Activated T-helper 1 cell treated with Interleukin-2 at 50 U/mL for 16 hours (primary cell): ENCODE data around the gene GRK1.

Experiments
- DNase-seq: peaks from one replicate; pipeline ENCODE4 v3.0.0-alpha.2; 2020; ENCODE audit warnings: low read depth

GRK1 gene

DNA sequence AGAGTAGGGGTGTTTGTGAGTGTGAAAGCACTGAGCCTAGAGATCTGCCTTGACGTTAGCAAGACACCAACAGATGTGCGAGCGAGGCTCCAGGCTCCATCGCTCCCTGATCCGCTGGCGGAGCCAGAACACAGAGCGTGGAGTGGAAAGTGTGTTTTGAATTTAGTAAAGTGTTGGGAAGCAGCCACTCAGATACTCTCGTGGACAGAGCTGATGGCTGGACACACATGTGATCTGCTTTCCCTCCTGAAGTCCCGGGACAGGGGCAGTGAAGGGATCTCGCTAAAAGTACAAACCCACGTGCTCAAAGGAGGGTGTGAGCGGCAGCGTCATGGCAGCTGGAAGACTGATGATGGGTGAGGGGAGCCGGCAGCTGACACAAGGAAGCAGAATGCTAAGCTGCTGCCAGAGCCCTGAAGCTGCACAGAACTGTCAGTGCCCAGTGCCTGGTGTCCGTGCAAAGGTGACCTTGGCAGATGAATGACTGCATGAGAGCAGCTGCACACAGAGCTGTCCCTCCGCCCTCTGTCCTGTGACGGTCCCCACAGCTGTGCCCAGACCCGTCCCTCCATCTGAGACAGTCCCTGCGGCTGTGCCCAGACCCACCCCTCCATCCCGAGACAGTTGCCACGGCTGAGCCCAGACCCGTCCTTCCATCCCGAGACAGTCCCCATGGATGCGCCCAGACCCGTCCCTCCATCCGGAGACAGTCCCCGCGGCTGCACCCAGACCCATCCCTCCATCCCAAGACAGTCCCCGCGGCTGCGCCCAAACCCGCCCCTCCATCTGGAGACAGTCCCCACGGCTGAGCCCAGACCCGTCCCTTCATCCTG lies 62.4 kb downstream of the GRK1 start:
- DNase-seq, result no peak

DNA sequence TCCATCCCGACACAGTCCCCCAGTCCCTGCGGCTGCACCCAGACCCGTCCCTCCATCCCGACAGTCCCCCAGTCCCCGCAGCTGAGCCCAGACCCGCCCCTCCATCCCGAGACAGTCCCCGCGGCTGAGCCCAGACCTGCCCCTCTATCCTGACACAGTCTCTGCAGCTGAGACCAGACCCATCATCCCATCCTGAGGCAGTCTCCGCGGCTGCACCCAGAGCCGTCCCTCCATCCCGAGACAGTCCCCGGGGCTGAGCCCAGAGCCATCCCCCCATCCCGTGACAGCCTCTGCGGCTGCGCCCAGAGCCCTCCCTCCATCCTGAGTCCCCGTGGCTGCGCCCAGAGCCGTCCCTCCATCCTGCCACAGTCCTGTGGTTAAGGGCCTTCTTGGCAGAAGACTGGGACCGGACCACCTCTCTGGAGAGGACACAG lies 63.3 kb downstream of the GRK1 start:
- no peak for DNase-seq

DNA sequence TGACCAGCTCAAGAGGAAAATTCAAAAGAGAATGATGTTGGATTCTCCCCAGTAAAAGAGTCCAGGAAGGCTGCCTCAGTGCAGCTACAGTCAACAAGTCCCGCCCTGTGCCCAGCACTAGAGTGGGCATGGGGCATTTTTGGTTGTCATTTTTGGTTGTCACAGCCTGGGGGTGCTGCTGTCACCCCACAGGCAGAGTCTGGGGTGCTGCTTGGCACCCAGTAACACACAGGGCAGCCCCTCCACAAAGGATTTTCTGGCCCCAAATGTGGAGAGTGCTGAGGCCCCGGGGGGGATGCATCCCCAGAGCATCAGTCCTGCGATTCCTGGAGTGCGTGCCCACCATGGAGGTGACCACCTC lies 63.8 kb downstream of the GRK1 start:
- no peak for DNase-seq

DNA sequence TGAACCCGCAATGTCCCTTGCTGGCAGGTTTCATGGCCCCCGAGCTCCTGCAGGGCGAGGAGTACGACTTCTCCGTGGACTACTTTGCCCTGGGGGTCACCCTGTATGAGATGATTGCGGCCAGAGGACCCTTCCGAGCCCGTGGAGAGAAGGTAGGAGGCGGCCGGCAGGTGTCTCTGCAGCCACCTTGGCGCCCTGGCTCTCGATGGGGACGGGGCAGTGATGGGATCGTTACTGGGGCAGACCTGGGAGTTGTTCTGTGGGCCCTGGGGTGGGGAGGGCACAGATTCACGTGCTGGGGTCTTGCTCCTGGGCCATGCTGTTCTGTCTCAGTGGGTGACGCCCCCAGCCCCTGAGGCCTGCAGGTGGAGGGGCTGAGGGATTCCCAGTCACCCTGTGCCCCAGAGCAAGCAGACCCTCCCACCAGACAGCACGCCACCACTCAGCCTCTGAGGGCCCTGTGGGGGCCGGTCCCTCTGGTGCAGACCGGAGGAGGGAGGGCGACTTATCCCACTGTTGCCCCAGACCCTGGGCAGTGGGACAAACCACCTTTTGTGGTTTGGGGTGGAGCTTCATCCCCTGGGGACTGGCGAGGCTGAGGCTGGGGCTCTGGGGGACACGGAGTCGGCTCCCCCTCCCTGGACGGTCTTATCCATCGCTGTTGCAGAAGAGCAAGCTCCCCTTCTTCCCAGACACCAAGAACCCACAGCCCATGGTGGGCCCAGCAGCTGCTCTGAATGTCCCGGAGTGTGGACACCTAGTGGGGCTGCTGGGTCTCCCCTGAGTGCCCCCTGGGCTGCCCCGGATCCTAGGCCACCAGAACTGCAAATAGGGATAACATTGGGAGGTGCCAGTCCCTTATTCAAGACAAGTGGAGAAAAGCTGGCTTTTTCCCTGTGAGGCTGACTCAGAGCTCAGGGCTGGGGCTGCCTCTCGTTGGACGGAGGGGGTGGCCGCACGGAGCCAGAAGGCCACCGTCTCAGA lies 64.5 kb downstream of the GRK1 start:
- no peak for DNase-seq

DNA sequence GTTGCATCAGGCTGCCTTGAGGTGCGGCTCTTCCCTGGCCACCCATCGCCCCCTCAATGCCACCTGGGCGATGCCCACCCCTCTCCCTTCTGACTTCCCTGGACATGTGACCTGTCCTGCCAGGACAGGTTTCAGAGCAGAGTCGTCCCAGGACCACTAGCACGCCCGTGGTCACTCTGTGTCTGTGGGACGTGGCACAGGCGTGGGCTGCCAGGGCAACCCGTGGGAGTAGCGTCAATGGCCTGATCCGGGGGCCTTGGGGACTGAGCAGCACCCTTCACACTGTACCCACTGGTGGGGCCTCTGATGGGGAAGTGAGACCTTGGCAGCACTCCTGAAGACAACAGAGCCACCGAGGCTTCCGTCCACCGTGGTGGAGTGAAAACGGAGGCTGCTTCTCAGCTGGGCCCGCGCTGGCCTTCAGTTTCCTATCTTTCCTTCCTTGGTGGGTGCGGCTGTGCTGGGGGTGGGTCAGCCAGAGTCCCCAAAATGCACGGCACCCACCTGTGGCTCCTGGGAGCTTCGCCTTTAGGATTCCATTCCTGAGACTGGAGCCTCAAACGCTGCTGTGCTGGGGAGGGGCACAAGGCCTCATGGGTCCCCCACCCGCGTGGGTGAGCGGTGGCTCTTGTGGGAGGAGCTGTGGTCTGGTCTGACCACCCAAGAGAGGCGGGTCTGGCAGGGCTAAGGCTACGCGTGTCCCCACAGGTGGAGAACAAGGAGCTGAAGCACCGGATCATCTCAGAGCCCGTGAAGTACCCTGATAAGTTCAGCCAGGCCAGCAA lies 65.3 kb downstream of the GRK1 start:
- no peak for DNase-seq

DNA sequence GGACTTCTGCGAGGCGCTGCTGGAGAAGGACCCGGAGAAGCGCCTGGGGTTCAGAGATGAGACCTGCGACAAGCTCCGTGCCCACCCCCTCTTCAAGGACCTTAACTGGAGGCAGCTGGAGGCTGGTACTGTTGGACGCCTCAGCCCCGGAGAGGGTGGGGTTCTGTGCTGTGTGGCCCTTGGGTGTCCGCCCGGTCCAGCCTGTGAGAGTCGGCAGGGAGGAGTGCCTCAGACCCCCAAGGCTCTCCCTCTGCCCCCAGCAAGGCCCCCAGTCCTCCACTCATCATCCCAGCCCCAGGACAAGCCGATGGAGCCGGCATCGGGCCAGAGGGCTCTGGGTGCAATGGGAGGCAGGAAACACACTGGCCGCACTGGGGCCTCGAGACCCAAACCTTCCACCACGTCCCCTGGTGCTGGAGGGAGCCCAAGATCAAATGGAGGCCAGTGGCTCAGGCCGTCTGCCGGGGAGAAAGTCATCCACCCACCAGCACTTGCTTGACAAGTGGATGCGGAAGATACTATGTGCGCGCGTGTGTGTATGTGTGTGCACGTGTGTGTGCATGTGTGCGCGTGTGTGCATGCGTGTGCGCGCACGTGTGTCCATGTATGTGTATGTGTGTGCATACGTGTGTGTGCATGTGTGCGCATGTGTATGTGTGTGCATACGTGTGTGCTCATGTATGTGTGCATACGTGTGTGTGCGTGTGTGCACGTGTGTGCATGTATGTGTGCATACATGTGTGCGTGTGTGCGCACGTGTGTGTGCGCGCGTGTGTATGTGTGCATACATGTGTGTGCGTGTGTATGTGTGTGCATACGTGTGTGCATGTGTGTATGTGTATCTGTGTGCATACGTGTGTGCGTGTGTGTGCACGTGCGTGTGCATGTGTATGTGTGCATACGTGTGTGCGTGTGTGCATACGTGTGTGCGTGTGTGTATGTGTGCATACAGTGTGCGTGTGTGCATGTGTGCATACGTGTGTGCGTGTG lies 66.2 kb downstream of the GRK1 start:
- no peak for DNase-seq

DNA sequence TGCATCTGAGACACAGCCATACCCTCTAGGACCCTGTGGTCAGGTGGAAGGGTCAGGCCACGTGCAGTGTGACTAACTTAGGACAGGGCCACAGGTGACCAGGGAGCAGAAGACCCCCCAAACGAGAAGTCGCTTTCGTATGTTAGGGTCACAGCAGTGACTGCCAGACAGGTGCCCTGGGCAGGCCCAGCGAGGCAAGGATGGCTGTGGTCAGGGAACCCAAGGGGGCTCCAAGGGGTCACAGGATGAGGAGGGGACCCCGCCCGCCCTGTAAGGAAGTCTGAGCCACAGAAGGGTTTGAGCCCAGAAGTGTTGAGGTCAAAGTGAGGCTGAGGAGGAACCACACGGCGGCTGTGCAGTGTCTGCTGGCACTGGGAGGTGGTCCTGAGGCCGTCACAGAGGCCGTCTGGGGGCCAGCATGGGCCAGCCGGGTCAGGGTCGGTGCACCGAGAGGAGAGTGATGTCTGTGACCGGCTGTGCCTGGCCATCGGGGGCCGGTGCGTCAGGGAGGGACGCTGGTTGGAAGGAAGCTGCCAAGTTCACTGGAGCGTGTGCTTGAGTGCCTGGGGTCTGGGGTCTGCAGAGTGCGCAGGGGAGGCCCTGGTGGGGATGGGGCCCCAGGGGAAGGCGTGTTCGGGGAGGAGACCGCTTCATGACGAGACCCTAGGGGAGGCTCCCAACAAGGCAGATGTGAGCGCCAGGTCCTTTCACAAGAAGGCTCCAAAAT lies 67.2 kb downstream of the GRK1 start:
- no peak for DNase-seq

DNA sequence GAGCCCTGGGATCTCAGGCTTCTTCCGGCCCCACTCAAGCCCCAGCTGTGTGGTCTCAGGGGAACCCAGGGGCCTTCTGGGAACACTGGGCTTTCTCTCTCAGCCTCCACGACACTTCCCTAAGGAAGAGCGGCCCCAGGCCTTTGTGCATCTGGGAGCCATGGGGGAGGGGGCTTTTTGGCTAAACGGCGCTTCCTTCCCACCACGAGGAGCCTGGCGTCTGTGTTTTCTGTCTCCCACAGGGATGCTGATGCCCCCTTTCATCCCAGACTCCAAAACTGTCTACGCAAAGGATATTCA lies 67.8 kb downstream of the GRK1 start:
- no peak for DNase-seq

DNA sequence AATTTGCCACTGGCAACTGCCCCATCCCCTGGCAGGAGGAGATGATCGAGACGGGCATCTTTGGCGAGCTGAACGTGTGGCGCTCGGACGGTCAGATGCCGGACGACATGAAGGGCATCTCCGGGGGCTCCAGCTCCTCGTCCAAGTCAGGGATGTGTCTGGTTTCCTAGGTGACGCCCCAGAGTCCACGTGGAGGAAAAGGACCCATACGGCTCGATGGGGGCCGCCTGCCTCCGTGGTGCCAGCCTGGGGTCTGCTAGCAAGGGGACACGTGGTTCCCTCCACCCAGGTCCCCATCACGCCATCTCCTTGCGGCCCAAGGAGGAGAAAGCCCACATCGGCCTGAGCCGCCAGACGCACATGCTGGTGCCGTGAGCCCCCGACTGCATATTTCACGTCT lies 68.2 kb downstream of the GRK1 start:
- no peak for DNase-seq

DNA sequence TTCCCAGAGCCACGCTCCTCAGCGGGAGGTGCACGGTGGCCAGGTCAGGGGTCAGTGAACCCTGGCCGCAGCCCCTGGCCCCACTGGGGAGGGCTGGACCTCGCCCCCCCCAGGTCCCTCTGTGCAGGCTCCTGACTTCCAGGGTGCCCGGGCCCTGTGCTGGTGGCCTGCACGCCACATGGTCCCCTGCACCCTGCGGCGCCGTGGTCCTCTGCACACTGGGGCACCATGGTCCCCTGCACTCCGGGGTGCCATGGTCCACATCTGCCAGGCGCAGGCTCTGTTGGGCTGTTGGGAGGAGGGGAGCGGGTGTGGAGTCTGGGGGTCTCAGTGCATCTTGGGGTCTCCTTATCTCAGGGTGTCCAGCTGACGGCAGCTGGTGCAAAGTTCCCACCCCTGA lies 68.7 kb downstream of the GRK1 start:
- DNase-seq, result no peak

DNA sequence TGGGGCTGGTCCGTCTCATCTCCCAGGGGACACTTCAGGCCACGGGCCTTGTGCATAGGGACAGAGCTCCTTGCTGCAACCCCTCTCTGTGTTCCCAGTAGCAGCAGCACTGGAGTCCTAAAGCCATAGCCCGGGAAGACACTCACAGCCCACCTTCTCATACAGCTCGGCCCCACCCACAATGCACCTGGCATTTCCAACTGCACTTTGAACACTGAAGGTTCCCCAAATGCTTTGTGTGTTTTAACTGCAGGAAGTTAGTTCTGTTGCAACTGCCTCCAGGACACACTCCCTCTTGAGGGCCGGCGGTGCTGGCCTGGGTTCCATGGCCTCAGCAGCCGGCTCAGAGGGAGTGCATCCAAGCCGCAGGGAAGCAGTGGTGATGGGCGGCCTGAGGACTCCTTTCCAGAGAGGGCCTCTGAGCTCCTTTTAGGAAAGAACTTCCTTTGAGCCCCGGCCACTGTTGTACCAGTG lies 69.3 kb downstream of the GRK1 start:
- no peak for DNase-seq

DNA sequence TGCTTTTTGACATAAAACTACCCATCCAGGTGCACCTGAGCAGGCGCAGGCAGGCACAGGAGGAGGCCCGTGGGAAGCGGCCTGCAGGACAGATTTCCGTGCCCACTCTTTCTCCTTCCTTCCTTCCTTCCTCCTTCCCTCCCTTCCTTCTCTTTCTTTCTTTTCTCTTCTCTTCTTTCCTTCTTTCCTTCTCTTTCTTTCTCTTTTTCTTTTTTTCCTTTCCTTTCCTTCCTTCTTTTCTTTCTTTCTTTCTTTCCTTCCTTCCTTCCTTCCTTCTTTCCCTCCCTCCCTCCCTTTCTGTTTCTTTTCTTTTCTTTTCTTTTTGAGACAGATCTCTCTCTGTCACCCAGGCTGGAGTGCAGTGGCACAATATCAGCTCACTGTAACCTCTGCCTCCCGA lies 70.8 kb downstream of the GRK1 start:
- DNase-seq, result no peak

DNA sequence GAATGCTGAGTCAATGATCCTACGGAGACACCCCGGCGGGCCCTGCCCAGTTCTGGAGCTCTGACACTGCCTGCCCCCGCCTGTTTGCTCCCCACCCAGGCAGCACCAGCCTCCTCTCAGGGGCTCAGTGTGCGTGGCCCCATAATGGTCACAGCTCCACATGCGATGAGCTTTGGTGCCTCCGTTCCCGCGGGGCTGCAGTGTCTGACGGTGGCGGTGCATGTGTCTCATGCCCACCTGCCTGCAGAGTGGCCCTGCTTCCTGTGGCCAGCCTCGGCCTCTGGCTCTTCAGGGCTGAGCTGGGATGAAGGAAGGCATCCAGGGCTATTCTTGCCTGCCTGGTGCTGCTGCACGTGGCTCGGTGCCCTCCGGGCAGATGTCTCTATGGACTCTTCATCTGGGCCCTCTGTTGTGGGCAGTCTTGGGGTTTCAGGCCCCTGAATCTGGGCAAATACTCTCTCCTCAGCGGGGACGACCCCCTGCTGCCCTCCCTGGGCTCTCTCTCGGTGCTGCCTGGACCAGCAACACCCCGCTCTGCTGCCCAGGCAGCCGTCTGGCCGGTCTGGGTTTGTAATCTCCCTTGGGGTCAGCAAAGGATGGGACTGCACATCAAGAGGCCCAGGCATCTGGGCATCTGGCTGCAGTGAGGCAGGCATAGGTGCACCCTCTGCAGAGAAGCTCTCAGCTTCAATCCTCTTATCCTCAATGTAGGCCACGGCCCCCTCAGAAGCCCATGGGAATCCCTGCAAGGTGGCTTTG lies 72.7 kb downstream of the GRK1 start:
- no peak for DNase-seq

DNA sequence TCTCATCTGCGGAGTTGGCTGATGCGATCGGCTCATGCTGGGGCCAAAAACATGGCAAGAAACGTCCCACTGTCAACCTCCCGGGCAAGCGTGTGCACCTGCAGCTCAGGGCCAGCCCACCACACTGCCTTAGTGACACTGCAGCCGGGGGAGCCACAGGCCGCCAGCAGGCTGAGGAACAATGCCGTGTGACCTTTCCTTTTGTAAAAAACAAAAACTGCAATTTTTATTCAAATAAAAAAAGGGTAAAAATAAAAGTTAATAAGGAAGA lies 73.2 kb downstream of the GRK1 start:
- DNase-seq, result no peak

DNA sequence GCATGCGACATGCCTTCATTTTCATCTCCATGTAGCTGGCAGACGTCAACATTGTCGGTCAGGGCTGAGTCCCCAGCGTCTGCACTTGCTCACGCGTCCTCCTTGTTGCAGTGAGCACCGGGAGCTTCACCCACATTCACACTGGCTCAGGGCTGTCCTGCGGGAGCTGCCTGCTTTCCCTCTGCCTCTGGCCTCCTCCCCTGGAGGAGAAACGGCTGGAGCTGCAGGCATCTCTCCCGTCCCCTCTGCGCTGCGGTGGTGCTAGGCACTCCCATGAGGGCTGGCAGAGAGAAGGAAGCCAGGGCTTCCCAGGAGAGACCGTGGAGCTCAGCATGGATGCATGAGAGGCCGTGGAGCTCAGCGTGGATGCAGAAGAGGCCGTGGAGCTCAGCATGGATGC lies 73.6 kb downstream of the GRK1 start:
- no peak for DNase-seq

DNA sequence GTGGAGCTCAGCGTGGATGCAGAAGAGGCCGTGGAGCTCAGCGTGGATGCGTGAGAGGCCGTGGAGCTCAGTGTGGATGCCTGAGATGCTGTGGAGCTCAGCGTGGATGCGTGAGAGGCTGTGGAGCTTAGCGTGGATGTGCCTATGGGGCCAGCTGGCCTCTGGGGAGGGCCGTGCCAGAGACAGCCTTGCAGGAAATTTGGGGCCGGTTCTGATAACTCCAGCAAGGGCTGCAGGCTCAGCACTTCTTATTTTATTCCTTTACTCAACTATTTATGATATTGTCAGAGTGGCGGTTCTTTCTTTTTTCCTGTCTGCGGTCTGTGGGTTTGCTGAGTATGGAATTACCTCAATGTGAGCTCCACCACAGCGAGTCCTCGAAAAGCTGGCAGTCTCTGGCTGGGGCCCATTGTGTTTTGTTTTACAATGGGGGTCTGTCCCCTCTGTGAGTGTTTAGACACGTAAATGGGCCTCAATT lies 74.2 kb downstream of the GRK1 start:
- DNase-seq, result no peak

DNA sequence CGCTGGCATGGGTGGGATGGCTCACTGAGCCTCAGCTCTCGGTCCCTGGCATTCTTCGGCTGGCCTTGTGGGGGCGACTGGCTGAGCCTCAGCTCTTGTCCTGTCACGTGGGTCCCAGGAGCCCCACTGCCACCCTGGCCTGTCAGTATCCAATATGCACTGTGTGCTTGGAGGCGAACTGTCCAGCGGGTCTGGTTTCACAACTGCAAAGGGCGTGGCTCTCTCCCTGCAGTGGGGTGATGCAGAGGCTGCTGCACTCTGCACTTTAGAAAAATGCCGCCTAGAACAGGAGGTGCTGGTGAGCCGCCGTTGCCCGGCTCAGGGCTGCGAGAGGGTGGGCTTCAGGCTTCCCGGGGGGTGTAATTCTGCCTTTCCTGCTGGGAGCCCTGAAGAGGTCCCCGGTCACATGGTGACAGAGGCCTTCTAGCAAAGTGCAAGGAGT lies 75.0 kb downstream of the GRK1 start:
- no peak for DNase-seq

DNA sequence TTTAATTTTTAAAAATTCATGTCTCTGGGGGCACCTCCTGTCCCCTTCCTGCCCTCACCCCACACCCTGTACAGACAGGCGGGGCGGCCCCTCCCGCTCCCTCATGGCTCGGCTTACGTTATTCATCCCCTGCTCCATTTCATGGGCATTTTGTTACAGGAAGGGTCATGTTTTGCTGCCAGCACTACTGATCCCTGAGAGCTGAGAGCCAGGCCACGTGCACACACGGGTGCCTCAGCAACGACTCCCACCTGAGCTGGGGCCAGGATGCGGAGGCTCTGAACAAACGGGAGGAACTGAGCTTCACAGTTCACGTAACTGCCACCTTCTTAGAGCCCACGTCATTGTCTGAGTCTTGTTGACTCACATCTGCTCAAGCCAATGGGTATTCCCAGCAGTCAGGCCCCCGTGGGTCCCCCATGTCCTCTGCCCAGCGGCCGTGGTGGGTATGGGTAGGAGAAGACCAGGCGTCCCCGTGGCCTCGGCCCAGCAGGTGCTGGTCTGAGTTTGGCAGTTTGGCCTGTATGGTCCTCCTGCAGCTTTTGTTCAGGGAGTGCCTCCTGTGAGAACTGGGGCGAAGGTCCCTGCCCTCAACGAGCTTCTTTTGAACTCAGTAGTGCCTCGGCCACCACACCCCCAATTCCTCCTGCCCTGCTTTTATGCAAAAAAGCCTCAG lies 75.6 kb downstream of the GRK1 start:
- no peak for DNase-seq
